GM21786 (cell line): ENCODE measurements around the gene STYXL2.

Source experiments
- ATAC-seq: cut with Tn5 transposase; IDR thresholded peaks from one replicate; pipeline ENCODE4 v1.9.1; 2021; ENCODE audit not compliant: unreplicated experiment

Gene STYXL2

GRCh38 chr1:167107456-167107855 is 13.6 kb downstream of the STYXL2 start:
- no peak for ATAC-seq

DNA sequence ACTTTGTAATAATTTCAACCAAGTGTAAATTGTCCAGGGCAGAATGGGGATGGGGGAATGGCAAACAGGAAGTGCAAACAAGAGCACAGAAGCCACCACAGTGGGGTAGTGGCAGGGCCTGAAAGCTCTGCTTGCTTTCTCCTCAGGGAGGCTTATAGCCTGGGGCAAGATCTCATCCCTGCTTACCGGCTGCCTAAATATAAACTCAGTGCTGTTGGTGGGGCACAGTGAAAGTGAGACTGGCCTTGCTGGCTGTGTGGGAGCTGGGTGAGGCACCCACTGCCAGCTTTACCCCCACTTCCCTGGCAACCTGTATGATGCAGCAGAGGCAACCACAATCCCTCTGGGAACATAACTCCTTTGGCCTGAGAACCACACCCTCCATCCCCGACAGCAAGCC is 15.2 kb downstream of the STYXL2 start:
- ATAC-seq = peak; percentile 36

DNA sequence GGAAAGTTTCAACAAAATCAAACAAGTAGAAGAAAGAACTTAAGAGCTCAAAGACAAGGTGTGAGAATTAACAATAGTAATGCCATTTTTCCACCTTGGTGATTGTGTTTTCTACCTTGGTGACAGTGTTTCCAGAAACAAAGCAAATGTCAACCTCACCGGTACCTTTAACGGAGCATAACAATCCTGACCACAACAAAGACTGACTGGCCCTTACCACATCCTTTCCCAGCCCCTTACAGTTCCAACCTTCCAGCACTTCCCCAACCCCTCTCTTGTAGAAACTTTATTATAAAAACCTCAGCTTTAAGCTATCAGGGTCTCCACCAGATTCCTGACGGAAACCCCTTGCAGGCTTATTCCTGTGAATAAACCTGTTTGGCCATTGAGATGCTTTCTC is 16.7 kb downstream of the STYXL2 start:
- no peak for ATAC-seq

- ATAC-seq = no peak
Measured at GRCh38 chr1:167111868-167112709, 18.2 kb downstream of the STYXL2 start.

DNA sequence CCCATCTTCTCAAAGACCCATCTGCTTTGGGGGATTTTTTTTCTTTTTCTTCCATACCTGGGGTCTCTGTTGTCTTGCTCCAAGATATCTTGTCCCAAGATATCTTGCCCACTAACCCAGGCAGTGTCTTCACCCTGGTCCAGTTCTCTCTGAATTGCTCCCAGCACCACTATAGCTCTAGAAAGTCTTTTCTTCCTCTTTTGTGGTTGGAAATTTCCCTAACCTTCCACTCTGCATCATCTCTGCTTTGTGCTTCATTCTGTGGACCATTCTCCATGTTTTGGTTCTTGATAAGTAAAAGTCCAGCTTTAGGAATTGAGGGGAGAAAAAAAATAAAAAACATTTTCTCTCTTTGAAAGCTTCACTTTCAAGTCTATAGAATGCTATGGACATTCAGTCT is 20.9 kb downstream of the STYXL2 start:
- ATAC-seq = no peak

DNA sequence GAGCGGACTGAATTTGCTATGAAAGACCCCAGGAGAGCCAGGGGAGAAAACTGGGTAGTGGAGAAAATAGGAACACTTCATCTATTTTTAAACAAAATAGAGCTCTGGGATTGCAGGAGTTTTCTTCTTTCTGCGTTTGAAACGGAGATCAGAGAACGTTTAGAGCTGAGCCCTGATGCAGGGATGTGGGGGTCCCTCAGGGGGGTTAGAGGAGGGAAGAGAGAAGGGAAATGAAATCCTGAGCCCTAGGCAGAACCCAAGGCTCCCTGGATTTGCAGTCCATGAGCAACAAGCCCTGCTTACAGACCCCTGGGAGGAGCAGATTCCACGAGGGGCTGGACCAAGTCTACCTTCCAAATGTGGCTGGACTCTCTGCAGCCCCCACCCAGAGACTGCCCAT is 21.8 kb downstream of the STYXL2 start:
- no peak for ATAC-seq

- no peak for ATAC-seq
Measured at GRCh38 chr1:167116174-167116573, 22.3 kb downstream of the STYXL2 start.

DNA sequence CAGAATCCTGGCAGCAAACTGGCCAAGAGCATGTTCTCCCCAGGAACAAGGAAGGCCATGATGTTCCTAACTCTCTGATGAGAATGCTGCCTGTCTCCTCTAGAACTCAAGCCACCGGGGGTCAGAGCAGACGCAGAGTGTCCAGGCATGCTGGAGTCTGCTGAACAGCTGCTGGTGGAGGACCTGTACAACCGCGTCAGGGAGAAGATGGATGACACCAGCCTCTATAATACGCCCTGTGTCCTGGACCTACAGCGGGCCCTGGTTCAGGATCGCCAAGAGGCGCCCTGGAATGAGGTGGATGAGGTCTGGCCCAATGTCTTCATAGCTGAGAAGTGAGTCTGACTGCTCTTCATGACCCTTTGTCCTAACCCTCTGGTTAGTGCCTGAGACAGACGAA is 23.4 kb downstream of the STYXL2 start:
- ATAC-seq = no peak

DNA sequence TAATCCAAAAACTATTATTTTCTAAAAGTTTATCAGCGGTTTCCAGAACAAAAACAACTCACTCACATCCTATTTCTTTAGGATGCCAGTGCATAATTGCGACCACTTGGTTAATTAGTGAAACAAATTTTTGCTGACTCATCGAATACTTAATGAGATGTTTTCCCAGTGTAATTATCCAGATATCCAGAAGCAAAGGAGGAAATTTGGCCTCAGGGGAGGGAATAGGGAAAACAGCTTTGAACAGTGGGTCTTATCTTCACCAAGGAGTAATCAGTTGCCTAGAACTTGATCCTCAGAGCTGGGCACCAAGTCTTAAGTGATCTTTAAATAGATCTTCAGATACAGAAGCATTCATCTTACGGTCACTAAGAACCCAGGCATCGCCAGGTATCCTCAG is 24.3 kb downstream of the STYXL2 start:
- ATAC-seq = no peak

DNA sequence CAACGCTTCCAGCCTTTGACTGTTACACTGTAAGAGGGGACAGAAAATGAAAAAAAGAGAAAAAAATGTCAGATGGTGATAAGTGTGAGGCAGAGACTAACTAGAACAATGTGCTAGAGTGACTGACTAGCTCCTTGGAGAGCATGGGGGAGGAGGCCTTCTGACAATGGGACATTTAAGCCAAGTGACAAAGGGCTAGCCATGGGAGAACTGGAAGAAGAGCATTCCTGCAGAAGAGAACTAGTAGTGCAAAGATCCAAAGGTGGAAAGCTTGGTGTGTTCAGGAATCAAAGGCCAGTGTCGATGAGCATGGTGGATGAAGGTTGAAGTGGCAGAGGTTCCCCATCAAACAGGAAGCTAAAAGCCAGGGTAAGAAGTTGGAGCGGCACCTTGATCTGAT is 25.8 kb downstream of the STYXL2 start:
- no peak for ATAC-seq

DNA sequence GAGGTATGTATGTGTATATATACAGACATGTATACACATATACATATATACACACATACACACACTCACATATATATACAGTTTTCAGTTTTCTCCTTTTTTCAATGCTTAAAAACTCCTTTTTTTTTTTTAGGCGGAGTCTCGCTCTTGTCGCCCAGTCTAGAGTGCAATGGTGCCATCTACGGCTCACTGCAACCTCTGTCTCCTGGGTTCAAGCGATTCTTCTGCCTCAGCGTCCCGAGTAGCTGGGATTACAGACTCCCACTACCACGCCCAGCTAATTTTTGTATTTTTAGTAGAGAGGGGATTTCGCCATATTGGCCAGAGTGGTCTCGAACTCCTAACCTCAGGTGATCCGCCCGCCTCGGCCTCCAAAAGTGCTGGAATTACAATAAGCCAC is 27.0 kb downstream of the STYXL2 start:
- ATAC-seq = no peak

- ATAC-seq = no peak
Measured at GRCh38 chr1:167121375-167122120, 27.7 kb downstream of the STYXL2 start.

DNA sequence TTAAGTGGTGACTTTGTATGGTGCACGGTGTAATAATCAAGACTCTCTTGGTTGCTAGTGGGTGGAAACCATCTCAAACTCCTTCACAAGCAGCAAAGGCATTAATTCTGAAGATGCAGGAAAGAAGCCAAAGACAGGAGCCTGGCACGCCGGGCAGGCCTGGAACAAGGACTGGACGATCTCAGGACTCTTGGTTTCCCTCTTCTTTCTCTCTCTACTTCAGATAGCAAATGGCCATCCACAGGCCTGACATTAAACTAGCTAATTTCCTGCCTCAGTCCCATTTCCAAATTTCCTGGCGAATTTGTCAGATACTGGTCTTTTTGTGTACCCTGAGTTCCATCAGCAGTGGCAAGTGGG is 28.2 kb downstream of the STYXL2 start:
- no peak for ATAC-seq

DNA sequence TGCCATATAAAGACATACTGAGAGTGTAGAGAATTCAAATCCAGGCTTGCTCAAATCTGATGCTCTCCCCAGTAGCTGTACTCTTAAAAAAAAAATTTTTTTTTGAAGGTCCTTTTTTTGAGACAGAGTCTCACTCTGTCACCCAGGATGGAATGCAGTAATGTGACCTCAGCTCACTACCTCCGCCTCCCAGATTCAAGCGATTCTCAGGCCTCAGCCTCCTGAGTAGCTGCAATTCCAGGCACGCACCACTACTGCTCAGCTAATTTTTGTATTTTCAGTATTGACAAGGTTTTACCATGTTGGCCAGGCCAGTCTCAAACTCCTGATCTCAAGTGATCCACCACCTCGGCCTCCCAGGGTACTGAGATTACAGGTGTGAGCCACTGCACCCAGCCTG is 28.7 kb downstream of the STYXL2 start:
- ATAC-seq = no peak

GRCh38 chr1:167126317-167126716 is 32.4 kb downstream of the STYXL2 start:
- no peak for ATAC-seq

DNA sequence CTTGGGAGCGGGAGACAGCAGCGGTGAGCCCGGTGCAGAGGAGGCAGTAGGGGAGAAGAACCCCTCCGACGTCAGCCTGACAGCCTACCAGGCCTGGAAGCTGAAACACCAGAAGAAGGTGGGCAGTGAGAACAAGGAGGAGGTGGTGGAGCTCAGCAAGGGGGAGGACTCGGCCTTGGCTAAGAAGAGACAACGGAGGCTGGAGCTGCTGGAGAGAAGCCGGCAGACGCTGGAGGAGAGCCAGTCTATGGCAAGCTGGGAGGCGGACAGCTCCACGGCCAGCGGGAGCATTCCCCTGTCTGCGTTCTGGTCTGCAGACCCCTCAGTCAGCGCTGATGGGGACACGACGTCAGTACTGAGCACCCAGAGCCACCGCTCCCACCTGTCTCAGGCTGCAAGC is 32.9 kb downstream of the STYXL2 start:
- no peak for ATAC-seq

DNA sequence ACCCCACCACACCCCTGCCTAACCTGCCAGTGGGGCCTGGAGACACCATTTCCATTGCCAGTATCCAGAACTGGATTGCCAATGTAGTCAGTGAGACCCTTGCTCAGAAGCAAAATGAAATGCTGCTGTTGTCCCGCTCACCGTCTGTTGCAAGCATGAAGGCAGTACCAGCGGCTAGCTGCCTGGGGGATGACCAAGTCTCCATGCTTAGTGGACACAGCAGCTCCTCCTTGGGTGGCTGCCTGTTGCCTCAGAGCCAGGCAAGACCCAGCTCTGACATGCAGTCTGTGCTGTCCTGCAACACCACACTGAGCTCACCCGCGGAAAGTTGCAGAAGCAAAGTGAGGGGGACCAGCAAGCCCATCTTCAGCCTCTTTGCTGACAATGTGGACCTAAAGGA is 33.4 kb downstream of the STYXL2 start:
- no peak for ATAC-seq

GRCh38 chr1:167127661-167128060 is 33.8 kb downstream of the STYXL2 start:
- no peak for ATAC-seq

DNA sequence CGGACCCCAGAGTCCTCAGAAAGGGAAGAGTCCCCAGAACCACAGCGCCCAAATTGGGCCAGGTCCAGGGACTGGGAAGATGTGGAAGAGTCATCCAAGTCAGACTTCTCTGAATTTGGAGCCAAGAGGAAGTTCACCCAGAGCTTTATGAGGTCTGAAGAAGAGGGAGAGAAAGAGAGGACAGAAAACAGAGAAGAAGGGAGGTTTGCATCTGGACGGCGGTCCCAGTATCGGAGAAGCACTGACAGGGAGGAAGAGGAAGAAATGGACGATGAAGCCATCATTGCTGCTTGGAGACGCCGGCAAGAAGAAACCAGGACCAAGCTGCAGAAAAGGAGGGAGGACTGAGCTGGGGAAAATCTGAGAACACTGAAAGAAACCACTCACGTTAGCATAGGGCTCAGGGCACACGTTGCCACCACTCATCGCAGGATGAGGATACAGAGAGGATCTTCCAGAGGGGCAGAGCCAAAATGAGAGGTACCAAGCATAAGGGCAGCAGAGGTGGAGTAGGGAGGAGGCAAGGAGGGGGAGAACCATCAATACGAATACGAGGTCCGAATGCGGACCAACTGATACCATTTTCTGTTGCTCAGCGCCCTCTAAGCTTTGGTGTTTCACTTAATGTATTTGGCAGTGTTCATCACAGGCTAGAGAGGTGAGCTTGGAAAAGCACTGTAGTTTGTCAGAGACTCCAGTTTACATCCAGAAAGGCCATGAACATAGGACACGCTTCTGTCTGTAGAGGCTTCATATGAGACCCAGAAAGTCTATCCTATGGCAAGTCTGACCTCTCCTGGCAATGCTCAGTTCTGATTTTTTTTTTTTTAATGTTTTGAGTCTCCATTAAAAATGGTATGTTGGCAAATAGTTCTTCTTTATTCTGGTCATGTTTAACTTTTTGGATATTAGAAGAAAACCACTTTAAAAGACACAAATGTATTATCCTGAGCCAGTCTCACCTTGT is 34.7 kb downstream of the STYXL2 start:
- no peak for ATAC-seq

DNA sequence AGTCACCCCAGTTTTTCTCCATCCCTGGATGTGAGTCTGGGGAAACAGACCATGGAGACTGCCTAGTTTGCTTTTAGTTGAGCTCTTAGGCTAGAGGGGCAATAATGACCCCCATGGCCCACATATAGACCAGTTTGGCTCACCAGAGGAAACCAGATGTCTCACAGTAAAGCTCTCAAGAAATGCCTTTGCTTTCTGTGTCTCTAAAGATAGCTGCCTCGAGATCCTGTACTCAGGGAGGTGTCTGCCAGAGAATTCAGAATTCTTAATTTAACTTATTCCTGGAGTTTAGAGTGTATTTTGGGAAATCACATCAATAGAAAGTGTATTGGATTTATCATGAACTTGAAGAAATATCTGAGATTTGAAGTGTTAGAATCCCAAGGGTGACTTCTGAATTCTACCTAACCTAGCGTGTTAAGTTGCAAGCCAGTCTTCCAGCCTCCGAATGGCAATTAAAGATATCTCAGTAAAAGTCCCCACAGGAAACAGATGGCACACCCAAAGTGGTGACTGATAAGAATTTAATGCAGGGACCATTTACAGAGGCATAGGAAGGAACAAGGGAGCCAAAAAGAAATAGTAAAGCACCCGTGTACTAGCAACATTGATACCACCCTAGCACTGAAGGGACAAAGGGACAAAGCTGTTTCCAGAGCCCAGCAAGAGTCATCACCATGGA is 37.1 kb downstream of the STYXL2 start:
- no peak for ATAC-seq
